Stimulated activated CD4-positive, alpha-beta T cell treated with anti-CD3 and anti-CD28 coated beads, Interleukin-12 subunit alpha, Interleukin-12 subunit beta, amount 100 ng/mL, for 4 hours (primary cell): ENCODE data around the gene MAP2K7.
"Not testable (repeated sequence)": the region's sequence is repeated elsewhere in the genome, so short reads cannot be mapped to it uniquely, and the experiment has no call there.

Experiments
- DNase-seq: peaks from one replicate; pipeline ENCODE4 v3.0.0-alpha.2; 2020

The MAP2K7 gene

DNA sequence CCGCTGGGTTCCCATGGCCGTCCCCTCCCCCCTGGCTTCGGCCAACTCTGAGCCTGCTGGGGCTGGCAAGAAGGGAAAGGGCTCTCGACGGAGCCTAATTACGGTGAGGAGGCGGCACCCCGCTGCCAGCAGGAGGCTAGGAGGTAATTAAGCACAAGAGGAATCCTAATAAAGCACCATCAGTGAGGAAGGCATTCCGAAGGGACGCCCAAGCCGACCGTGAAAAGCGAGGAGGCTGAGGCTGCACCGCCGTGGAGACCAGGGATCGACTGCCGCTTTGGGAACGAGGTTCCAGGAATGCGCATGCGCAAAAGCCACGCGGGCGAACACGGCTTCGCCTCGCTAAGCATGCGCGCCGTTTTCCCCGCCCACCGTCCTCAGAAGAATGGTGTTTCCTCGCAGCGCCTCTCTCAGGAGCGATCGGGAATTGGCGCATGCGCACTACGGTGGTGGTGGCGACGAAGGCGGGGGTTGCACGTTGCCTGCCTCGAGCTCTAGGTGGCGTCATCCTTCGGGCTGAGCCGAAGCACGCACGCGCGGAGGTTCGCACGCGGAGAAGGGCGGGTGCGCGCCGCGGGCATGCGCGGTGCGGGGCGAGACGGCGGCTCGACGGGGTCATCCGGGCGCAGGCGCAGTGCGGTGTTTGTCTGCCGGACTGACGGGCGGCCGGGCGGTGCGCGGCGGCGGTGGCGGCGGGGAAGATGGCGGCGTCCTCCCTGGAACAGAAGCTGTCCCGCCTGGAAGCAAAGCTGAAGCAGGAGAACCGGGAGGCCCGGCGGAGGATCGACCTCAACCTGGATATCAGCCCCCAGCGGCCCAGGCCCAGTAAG, at the start of gene MAP2K7:
Gene MAP2K7 (plus strand): TSS at position 634 of the 830 bp plus-strand sequence. CDS start 68 bp downstream, at position 702.
- DNase-seq, result peak; percentile 100

DNA sequence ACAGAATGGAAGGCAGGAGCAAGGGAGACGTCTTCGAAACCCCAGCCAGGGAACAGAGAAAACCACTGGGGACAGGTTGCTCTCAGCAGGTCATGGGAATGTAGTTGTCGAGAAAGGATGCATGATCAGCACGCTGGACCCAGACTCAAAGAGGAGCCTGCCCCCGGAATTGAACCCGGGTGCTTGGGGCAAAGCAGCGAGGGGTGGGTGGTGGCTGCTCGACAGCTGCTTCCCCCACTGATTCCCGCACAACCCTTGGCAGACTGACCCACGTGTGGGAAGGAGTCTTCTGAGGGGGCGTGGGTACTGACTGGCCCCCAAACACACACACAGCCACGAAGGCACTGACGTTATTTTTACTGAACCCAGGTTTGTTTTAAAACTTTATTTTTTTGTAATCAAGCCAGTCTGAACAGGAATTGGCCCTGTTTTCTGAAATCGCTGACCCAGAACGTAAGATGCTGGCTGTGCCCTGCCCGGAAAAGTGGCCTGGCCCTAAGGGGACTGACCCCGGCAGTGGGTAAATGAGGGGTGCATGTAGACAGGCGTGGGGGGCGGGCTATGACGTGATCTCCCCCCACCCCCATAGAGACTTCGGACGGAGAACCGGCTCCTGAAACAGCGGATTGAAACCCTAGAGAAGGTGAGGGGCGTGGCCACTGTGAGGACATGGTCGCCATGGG, 48.1 kb upstream of the MAP2K7 start:
- no peak for DNase-seq

DNA sequence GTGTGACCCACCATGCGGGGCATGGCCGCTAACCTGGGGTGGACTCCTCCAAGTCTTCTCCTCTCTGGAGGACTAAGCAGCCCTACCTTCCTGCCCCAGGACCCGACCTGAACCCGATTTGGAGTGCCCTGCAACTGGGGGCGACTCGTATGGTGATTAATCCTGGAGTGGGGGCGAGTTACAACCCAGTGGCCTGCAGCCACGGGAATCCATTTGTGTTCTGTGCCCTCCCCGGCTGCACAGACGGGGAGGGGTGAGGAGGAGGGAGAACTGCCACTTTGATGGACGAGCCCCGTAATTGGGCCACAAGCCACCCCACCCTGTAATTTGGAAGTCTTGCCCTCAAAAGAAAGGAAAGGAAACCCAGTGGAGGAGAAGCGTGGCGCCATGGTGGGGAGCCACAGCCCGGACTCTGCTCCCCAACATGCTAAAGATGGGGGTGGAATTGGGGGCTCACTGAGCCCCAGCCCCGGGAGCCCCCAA, 47.5 kb upstream of the MAP2K7 start:
- no peak for DNase-seq

DNA sequence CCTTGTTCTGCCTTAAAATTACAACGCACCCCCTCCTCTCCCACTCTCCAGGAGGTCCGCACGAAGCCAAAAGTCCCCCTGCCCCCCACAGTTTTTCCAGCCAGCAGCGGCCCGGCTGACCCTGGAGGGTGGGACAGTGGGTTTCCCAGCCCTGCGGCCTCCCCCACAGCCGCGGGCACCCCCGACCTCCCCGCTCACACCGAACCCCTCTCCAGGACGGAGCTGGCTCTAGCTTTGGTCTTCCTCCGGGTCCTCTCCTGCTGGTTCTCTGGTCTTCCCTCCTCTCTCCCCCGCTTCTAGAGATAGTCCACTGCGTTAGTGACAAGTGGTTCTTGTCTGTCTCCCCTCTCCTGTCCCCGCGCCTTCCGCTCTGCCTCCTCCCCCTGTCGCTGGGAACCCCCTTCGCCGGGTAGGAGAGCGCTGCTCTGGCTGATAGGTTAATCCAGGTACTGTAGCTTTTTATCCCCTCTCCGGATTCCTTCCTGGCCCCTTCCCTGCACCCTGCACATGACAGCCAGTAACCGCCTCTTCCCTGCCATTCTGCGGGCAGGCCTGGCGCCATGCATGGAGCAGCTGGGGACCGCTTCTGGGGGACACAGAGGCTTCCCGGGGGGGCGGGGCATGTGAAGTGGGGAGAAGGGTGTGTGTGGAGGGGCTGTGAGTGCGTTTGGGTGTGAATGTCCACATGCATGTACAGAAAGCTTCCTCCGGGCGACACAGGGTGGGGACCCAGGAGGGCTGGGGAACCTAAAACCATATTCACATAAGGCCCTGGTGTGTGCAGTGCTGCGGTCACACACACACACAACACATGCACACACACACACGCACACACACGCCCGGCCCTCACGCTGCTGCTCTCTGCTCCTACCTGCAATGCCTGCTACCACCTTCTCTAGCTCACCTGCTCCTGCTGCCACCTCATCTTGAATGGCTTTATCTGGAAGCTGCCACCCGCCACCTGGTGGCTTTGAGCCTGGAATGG, 46.7 kb upstream of the MAP2K7 start:
- DNase-seq, result no peak

GRCh38 chr19:7857727-7858108, 46.0 kb upstream of the MAP2K7 start:
- no peak for DNase-seq

GRCh38 chr19:7858109-7858770, 45.4 kb upstream of the MAP2K7 start:
- no peak for DNase-seq

- not testable (repeated sequence) for DNase-seq
Measured at GRCh38 chr19:7859087-7859486, 44.6 kb upstream of the MAP2K7 start.

DNA sequence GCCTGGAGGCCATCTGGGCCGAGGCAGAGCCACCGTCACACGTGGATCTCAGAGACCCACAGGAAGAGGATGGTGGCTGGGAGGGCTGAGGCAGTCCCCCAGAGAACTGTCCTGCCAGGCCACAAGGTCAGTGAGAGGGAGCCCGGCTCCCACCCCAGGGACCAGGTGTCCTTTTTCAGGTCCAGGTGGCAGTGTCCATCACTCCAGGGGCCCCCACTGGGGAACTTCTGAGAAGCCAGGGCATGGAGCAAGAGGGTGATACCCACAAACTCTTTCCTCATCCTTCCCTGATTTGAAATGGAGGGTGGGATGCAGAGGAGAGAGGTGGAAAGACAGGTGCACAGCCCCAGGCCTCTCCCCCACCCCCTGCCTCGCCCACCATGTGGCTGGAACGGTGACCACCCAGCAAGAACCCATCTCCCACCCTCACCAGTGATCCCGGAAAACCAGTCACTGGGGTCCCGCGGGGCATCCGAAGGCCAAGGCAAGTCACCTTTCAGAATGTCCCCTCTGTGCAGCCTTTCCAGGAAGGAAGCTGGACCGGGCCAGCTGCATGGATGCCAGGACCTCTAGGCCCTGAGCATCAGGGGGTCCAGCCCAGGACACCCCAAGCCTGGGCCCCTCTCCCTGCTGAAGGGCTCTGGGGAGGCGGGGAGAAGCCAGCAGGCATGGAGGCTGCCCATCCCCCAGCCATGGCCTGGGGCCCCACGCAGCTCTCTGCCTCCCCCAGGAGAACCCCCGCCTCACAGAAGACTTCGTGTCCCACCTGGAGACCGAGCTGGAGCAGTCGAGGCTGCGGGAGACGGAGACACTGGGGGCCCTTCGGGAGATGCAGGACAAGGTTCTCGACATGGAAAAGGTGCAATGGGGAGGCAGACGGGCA, 43.6 kb upstream of the MAP2K7 start:
- no peak for DNase-seq

- DNase-seq, result no peak
Measured at GRCh38 chr19:7860714-7861618, 42.7 kb upstream of the MAP2K7 start.

DNA sequence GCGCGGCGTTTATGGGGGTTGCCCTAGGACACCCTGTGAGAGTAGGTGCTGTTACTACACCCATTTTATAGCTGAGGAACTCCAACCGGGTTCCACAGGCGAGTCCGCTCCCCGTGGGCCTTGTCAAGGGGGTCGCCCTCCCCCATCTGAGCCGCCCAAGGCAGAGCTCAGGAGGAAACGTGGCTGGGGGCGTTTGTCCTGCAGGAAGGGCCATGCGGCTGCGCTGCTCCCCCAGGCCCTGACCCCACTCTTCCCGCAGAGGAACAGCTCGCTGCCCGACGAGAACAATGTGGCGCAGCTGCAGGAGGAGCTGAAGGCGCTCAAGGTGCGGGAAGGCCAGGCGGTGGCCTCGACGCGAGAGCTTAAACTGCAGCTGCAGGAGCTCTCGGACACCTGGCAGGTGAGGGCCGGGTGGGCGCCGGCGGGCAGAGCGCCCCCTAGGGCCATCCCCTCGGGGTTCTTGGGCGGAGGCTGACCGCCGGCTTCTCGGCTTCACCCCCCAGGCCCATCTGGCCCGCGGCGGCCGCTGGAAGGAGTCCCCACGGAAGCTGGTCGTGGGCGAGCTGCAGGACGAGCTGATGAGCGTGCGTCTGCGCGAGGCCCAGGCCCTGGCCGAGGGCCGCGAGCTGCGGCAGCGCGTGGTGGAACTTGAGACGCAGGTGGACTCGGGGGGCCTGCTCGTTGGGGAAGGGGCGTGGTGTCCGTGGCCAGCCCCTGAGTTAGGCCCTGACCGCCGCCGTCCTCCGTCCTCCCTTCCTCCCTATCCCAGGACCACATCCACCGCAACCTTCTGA, 41.9 kb upstream of the MAP2K7 start:
- DNase-seq, result no peak

DNA sequence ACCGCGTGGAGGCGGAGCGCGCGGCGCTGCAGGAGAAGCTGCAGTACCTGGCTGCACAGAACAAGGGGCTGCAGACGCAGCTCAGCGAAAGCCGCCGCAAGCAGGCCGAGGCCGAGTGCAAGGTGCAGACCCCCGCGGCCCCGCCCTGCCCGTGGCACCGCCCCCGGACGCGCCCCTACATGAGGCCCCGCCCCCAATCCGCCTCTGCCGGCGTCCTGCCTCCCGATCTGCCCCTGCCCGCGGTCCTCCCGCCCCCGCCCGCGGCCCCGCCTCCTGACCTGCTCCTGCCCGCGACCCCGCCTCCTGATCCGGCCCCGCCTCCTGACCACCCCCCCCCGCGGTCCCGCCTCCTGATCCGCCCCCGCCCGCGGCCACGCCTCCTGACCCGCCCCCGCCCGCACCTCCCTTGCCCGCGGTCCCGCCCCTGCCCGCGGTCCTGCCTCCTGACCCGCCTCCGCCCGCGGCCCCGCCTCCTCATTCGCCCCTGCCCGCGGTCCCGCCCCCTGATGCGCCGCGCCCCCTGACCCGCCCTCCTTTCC, 41.2 kb upstream of the MAP2K7 start:
- peak; percentile 65 for DNase-seq

DNA sequence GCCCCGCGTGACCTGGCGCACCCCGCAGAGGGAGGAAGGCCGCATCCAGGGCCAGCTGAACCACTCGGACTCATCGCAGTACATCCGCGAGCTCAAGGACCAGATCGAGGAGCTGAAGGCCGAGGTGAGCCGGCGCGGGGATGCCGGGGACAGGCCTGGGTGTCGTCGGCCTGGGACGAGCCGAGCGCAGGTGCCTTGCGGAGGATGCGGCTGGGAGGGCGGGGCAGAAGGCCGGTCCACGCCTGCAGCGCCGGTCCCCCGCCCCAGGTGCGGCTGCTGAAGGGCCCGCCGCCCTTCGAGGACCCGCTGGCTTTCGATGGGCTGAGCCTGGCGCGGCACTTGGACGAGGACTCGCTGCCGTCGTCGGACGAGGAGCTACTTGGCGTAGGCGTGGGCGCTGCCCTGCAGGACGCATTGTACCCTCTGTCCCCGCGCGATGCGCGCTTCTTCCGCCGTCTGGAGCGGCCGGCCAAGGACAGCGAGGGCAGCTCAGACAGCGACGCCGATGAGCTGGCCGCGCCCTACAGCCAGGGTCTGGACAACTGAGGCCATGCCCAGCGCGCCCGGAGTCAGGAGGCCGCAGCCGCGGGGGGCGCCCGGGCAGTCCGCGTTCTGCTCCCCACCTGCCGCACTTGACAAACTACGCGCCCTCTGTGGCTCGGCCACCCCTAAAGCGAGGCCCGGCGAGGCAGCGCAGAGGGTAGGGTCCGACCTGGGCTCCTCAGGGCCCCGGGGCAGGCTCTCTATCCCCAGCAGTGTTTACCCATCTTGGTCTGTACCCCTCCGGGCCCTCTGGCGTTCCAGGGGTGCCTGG, 40.3 kb upstream of the MAP2K7 start:
- no peak for DNase-seq

- DNase-seq, result no peak
Measured at GRCh38 chr19:7863971-7864689, 39.5 kb upstream of the MAP2K7 start.

DNA sequence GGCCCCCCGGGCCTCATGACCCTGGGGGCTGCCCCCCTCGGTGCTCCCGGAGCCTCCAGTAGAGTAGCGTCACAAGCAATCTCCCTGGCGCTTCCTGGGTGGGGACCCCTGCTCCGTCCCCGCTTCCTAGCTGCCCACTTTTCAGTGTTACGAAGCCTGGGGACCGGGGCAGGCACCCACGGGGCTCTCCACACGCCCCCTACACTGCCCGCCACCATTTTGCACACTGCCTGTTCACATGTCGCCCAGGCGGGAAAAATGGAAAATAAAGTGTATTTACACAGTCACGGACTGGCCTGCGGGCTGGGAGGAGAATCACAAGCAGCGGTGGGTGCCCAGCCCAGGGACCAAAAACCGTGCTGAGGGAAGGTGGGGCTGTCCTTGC, 39.0 kb upstream of the MAP2K7 start:
- DNase-seq, result no peak

DNA sequence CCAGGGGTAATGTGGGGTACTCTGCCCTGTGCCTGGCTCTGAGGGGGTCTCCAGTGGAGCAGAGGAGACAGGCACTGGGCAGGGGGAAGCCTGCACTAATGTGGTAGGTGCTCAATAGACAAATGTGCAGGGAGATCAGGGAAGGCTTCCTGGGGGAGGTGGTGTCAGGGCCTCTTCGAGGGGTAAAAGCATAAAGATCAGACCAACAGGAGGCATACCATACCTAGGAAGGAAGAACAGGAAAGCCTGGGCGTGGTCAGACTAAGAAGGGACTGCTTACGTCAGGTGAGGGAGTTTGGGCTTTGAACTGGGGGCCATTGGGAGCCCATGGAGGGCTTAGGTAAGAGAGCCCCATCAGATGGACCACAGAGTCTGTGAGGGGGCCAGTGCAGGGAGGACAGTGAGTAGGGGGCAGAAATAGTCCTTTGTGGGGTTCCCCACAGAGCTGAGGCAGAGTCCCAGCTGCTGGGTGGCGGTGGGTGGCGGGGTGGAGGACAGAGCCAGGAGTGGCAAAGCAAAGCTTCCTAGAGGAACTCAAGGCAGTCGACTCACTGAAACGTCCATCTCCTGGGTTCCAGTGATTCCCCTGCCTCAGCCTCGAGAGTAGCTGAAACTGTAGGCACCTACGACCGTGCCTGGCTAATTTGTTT, 38.3 kb upstream of the MAP2K7 start:
- DNase-seq, result no peak

DNA sequence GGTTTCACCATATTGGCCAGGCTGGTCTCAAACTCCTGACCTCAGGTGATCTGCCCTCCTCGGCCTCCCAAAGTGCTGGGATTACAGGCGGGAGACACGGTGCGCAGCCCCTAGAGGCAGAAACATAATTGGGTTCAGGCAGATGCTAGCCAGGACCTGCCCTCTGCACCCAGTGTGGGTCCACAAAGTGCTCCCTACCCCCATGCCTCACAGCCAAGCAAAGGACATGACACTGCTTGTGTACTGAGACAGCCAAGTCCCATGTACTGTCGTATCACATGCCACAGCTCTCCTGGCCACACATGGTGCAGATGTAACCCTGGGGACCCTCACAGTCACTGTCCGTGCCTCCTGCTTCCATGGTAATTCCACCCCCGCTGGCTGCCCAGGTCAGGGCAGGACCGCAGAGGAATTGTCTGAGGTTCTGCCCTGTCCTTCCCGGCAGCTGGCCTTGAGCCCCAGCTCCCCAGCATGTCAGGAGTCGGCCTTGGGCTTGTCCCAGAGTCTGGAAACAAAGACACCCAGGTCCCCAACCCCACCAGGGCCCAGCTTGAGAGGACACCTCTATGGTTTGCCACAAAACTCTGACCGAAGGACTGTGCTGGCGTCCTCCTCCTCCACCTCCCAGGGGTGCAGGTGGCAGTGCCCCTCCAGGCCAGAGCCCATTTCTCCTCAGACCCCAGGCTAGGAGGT, 37.1 kb upstream of the MAP2K7 start:
- DNase-seq, result no peak
